ENCODE measurements around the gene SMARCD3.

The SMARCD3 gene

GRCh38 chr7:151210087-151210854 lies 38.2 kb downstream of the SMARCD3 start, which contains the start of gene H2BK1:
TSS of gene H2BK1 (minus strand) at chr7:151210488. CDS start at chr7:151210318, 170 bp downstream.
- H3K27me3 ChIP-seq (ENCODE audit: insufficient read depth, poor library complexity, severe bottlenecking): no peaks in the 10 kb centered on the region
- H3K4me3 ChIP-seq (replicated peaks; ENCODE audit: insufficient read depth, low read length): no peak within 1 kb of the TSS
- DNase-seq (ENCODE audit: low read depth in 1 of 2, low spot score in 1 of 2): no peak
- H3K27ac ChIP-seq (replicated peaks): no peak within 1 kb of the TSS
- no peak for TF ChIP-seq SPI1 (IDR thresholded peaks at IDR 0.05; ENCODE audit: borderline replicate concordance, low read depth)
- TF ChIP-seq POLR2AphosphoS5 (IDR thresholded peaks at IDR 0.05; ENCODE audit: low read depth): no peak
- TF ChIP-seq REST (IDR thresholded peaks at IDR 0.05; ENCODE audit: insufficient replicate concordance, low read depth): no peak
- no peak for TF ChIP-seq GABPA (IDR thresholded peaks at IDR 0.05; ENCODE audit: low read depth)
- TF ChIP-seq CTCF (IDR thresholded peaks at IDR 0.05; ENCODE audit: insufficient read depth, low read length): no peak

GRCh38 chr7:151209588-151209987 lies 38.9 kb downstream of the SMARCD3 start:
- no peaks in the 10 kb centered on the region for H3K27me3 ChIP-seq (ENCODE audit: insufficient read depth, poor library complexity, severe bottlenecking)
- TF ChIP-seq POLR2AphosphoS5 (IDR thresholded peaks at IDR 0.05; ENCODE audit: low read depth) (no peak), REST (IDR thresholded peaks at IDR 0.05; ENCODE audit: insufficient replicate concordance, low read depth) (no peak), GABPA (IDR thresholded peaks at IDR 0.05; ENCODE audit: low read depth) (no peak), CTCF (IDR thresholded peaks at IDR 0.05; ENCODE audit: insufficient read depth, low read length) (no peak), SPI1 (IDR thresholded peaks at IDR 0.05; ENCODE audit: borderline replicate concordance, low read depth) (no peak)
- no peak overlapping the region for H3K27ac ChIP-seq (replicated peaks)
- H3K4me3 ChIP-seq (replicated peaks; ENCODE audit: insufficient read depth, low read length): no peak overlapping the region
- DNase-seq (ENCODE audit: low read depth in 1 of 2, low spot score in 1 of 2): no peak

- no peak for DNase-seq (ENCODE audit: low read depth in 1 of 2, low spot score in 1 of 2)
- TF ChIP-seq POLR2AphosphoS5 (IDR thresholded peaks at IDR 0.05; ENCODE audit: low read depth) (no peak), REST (IDR thresholded peaks at IDR 0.05; ENCODE audit: insufficient replicate concordance, low read depth) (no peak), GABPA (IDR thresholded peaks at IDR 0.05; ENCODE audit: low read depth) (no peak), CTCF (IDR thresholded peaks at IDR 0.05; ENCODE audit: insufficient read depth, low read length) (no peak), SPI1 (IDR thresholded peaks at IDR 0.05; ENCODE audit: borderline replicate concordance, low read depth) (no peak)
- Histone ChIP-seq H3K27ac (replicated peaks) (no peak overlapping the region), H3K27me3 (ENCODE audit: insufficient read depth, poor library complexity, severe bottlenecking) (peaks cover 3% of the 10 kb centered on the region), H3K4me3 (replicated peaks; ENCODE audit: insufficient read depth, low read length) (no peak overlapping the region)
Measured at GRCh38 chr7:151208253-151208862, 40.1 kb downstream of the SMARCD3 start.
